ENCODE measurements around the gene PTPRD. TPM values are rescaled to one million over a fixed set of nuclear protein-coding genes. Genes with fewer than 3 reads are reported as not detected.

Gene PTPRD
- 6.0 TPM for polyA plus RNA-seq (2012; ENCODE audit: insufficient read depth, insufficient read length)

DNA sequence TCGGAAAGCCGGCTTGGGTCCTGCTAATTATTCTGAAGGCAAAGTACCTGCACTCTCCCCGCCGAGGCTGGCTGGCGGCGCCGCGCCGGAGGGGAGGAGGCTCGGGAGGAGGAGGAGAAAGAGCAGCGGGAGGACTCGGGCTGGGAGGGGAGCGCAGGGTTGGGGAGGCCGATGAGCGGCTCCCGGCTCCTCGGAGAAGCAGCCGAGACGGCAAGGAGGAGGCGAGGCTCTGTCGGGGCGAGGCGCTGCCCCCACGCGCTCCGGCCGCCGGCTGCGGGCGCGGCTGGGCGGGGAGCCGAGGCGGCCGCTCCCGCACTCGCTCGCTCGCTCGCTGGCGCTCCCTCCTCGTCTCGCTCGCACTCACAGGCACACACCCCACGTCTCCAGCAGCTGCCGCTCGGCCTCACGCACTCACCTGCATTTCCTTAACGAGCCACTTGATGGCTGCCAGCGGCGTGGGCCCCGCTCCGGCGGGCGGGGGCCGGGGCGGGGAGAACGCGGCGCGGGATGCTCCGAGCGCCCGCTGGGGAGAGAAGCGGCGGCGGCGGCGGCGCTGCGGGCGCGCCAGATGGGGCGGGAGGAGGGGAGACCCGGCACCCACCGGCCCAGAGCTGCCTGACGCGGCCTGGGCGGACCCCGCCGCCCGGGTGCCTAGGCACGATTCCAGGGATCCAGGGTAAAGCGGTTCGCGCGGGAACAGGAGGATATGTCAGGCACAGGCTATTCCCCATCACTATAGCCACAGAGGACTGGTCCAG is at the start of gene PTPRD:
Gene PTPRD, minus strand, starts transcription at position 362 of the 758 bp plus-strand sequence.
- H3K4me3 ChIP-seq (ENCODE audit: low read length), result peak within 1 kb of the TSS; percentile 27
- peak; percentile 50 for DNase-seq (ENCODE audit: low read depth, low spot score)

DNA sequence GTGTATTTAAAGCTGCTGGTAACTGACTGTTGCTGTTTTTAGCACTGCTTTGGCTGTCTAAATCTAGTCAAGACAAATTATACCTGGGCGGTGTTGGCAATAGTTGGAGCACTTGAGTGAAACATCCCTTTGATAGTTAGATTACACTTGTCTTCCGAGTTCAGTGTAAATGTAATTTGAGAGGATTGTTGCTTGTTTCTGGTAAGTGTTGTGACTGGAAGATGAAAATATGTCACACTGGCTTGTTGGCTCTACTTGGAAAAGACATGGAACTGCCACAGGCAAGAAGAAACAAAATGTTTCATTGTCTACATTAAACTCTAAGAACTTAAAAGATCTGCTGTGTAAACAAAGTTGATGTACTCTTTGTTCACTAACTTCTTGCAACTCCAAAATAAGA is 49.2 kb upstream of the PTPRD start:
- no peak for DNase-seq (ENCODE audit: low read depth, low spot score)
- no peak overlapping the region for H3K4me3 ChIP-seq (ENCODE audit: low read length)

DNA sequence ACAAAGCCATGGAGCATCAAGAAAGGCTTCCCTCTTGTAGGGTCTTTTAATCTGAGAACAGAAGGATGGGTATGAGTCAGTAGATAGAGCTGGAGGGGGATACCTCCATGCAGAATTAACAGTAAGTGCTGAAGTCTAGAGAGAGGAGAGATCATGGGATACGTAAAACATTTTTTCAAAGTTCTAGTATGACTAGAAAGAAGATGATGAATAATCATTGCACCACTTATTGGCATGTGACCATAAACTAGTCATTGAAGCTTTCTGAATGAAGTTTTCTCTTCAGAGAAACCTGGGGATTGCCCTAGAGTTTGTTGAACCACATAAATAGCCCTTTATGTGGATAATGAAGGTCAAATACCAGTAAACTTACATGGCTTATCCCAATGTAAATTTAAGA is 48.6 kb upstream of the PTPRD start:
- no peak for DNase-seq (ENCODE audit: low read depth, low spot score)
- H3K4me3 ChIP-seq (ENCODE audit: low read length), result no peak overlapping the region

DNA sequence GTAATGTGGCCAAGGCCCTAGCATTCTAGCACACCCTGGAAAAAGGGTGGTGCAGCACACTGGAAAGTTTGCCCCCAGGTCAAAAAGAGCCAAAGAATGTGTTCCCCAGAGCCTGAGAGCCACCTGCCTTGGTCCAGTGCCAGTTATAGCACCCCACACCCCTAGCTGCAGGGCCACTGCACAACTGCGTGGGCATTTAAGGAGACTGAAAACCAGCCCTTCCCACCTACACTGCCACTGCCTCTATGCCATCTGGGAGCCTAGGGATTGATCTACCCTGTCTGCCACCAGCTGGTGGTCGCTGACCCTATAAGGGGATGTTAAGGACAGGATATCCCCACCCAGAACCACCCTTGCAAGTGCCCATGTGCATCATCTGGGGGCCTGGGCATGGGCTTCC is 38.2 kb upstream of the PTPRD start:
- no peak for DNase-seq (ENCODE audit: low read depth, low spot score)

DNA sequence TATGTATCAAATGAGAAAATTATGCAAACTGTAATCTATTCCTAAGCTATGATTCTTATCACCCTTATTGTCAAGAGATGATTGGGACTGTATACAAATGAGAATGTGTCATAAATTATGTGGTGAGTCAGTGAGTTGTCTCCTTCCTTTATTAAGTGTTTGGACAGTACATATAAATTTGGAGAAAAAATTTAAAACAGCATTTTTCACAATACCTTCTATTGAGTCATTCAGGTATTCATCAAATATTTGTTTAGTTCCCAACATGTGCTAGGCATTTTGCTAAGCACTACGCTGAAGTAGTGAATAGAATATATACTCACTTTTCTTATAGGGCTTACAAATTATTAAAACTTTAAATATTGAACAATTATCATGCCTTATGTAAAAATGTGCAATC is 36.3 kb upstream of the PTPRD start:
- H3K4me3 ChIP-seq (ENCODE audit: low read length), result no peak overlapping the region
- DNase-seq (ENCODE audit: low read depth, low spot score), result no peak

More for the DNA sequence above, 38.2 kb upstream of the PTPRD start:
- no peak overlapping the region for H3K4me3 ChIP-seq (ENCODE audit: low read length)

DNA sequence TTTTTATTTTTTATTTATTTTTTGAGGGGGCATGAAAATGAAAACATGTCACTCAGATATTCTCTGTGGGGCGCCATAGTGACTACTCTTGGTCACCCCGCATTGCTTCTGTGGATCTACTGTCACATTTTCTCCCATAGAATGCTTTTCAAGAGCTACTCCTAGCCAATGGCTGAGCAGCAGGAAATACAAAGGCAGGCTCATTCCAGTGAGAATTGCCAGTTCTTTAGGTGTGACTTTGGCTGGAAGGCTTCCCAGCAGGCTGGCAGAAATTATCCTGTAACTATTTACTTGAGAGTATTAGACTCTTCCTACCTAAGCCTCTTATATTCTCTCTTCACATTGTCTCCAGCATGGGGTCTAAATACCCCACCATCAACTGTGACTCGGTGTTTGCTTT is 21.0 kb upstream of the PTPRD start:
- DNase-seq (ENCODE audit: low read depth, low spot score), result no peak
- no peak overlapping the region for H3K4me3 ChIP-seq (ENCODE audit: low read length)

DNA sequence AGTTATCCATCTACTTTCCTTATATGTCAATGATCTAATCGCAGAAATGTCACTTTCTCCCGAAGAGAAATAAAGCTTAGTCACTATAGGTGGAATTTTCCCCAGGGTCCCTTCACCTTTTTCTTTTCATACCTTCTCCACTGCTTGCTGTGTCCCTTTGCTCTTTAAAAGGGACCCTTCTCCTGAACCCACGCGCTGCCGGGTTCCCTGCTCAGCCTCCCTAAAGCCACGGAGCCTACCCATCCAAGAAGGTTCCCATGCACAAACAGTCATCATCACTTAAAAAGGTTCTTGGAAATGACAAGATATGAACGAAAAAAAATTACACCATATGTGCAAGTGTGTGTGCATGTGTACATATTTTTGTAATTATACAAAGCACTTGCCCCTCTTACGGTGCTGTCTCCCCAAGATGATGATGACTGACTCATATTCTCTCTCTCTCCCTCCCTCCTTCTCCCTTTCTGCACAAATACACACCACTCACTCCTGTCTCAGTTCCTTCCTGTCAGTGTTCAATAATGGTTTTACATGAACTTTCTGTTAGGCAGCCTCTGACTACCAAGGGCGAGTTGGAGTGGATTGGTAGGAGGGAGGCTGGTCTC is 1.5 kb upstream of the PTPRD start:
- no peak overlapping the region for H3K4me3 ChIP-seq (ENCODE audit: low read length)
- no peak for DNase-seq (ENCODE audit: low read depth, low spot score)

DNA sequence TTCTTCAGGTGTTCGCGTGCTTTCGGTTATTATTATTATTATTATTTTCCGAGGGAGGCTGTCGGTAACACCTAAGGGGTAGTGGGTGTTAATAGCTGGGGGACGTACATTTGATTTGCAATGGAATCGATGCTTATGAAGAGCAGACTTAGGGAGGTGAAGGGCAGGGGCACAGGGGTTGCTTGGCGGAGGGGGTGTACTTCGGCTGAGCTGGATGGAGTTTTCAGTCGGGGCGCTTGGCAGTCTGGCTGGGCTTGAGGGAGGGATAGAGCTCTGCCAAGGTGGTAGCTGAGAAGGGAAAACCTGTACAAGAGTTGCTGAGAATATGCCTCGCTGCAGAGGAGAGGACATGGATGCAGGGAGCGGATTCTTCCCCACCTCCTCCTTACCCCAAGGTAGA is 617 bp upstream of the PTPRD start:
- no peak overlapping the region for H3K4me3 ChIP-seq (ENCODE audit: low read length)
- no peak for DNase-seq (ENCODE audit: low read depth, low spot score)

DNA sequence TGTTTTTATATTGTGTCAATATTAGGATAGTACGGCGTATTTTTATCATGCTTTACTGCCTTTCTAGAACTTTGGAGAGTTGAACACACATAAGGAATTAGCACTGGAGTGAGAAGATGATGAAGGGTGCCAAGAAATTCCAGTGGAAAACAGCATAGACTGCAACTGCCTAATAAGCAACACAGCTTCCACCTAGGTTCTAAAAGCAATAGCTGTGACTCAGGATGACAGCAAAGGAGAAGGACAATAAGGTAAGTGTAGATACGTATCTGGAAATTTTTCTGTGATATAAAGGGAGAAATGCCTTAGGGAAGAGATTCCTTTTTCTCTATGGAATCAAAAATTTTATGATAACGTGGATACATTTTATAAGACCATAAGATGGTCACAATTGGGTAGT is 7.4 kb downstream of the PTPRD start:
- no peak for DNase-seq (ENCODE audit: low read depth, low spot score)
- H3K4me3 ChIP-seq (ENCODE audit: low read length), result no peak overlapping the region

DNA sequence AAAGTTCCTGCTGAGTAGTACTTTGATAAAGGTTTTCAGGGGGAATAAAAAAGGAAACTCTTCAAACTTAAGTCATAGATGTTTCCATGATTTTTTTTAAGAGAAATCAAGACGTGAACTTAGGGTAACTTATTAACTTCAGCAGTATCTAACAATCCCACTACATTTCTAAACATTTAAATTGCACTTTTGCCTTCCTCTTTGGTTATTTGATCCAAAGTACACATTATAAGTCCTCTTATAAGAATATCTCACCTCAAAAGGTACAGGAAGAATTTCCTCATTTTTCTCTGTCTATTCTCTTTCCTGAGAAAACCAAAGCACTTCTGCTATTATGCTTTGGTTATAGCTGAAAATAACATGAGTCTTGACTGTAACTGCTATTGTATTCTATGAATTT is 7.9 kb downstream of the PTPRD start:
- no peak for DNase-seq (ENCODE audit: low read depth, low spot score)
- H3K4me3 ChIP-seq (ENCODE audit: low read length), result no peak overlapping the region

DNA sequence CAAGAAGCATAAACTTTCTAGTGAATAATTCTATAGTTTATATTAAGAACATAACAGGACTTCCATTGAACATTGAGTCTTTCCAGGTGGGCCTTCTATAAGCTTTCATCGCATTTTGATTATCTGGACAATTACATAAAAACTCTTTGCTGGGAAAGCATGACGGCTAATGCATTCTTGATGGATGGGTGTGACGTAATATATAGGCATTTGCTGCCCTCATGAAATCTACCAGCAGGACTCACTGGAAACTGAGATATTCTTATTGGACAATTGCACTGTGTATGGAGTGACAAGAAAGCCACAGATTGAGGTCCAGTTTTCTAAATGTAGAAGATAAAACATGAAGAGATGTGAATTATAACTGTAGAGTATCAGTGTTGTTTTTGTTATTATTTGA is 15.0 kb downstream of the PTPRD start:
- no peak overlapping the region for H3K4me3 ChIP-seq (ENCODE audit: low read length)

DNA sequence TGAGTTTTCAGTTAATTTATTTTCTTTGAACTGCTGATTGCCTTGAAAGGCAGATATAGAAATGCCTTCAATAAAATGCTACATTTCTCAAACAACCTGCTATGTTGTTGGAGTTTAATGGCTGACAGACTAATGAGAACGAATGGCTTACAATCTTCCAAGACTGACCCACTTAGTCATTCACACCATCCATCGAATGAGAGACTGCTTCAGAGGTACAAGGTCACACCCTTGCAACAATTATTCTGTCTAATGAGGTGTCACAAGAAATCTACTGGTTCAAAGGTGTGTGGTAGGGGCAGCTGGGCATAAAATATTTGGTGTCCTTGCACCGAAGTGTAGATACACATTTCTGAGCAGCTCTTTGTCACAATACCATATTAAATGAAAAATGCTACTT is 18.3 kb downstream of the PTPRD start:
- DNase-seq (ENCODE audit: low read depth, low spot score), result no peak
- no peak overlapping the region for H3K4me3 ChIP-seq (ENCODE audit: low read length)

More for the DNA sequence above, 15.0 kb downstream of the PTPRD start:
- no peak for DNase-seq (ENCODE audit: low read depth, low spot score)

DNA sequence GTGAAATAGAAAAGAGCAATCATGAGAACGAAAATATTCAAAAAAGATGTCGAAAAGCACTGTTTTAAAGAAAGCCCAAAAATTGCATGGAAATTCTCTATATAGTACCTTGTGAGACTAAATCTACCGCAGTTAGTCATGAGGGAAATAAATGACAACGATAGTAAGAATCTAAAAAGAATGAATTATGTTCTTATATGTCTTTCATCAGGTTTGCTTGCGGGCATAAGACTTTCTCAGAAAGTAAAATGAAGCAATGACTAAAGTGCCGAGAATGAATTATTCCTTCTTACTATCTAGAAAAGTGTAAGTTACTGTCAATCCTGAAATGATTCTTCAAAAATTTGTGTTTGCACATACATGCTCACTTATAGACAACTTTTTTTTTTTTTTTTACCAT is 26.4 kb downstream of the PTPRD start:
- no peak for DNase-seq (ENCODE audit: low read depth, low spot score)
- no peak overlapping the region for H3K4me3 ChIP-seq (ENCODE audit: low read length)

DNA sequence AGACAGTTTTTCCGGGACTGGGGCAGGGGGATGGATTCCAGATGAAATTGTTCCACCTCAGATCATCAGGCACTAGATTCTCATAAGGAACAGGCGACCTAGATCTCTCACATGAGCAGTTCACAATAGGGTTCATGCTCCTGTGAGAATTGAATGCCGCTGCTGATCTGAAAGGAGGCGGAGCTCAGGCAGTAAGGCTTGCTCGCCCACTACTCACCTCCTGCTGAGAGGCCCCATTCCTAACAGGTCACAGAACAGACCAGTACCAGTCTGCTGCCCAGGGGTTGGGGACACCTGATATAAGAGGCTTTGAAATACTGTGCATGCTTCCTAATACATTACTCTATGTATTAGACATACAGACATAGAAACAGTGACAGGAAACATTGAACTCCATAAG is 41.1 kb downstream of the PTPRD start:
- DNase-seq (ENCODE audit: low read depth, low spot score), result no peak
- H3K4me3 ChIP-seq (ENCODE audit: low read length), result no peak overlapping the region

DNA sequence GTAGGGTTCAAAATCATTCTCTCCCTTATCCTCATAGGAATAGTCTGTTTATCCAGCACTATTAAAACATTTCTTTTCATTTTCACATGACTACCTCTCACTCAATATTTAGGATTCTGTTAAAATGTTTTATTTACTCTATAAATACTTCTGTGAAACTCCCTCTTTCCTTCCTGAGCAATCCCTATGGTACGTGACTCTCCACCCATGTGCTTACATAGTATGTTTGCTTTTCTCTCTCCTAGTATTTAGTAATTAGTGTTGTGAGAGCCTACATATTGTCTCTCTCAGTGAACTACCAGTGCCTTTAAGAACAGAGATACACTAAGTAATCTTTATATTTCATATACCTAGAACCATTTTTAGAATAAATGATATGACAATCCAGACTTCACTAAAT is 46.0 kb downstream of the PTPRD start:
- no peak for DNase-seq (ENCODE audit: low read depth, low spot score)
- H3K4me3 ChIP-seq (ENCODE audit: low read length), result no peak overlapping the region

DNA sequence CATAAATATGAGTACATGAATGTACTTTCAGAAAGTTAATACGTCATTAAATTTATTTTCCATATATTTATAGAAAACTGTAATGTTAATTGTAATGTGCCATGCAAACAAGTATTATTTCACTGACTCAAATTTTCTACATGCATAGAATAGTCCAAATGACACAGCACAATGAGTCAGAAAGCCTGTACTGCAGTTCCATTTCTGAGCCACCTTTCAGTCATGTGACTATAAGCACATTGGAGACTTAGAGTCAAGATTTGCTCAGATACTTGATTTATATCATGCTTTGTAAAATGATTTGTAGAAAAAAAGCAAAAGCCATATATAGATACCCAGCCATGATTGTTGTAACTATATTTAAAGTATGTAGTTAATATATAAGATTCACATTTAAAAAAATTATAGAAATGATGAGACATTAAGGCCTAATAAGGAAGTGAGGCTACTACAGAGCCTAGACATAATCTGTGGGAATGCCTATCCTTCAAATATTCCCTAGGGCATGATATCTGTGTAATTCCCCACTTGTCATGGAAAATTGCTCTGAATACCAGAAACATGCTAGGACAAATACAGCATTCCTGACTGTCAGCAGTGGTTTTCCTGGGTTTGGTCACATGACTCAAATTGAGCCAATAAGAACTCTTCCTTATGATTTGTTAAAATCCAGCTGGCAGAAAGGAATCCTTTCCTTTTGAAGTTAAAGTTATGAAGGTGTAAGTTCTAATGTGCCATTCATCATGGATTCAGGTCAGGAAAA is 50.0 kb downstream of the PTPRD start:
- no peak for DNase-seq (ENCODE audit: low read depth, low spot score)
- no peak overlapping the region for H3K4me3 ChIP-seq (ENCODE audit: low read length)

DNA sequence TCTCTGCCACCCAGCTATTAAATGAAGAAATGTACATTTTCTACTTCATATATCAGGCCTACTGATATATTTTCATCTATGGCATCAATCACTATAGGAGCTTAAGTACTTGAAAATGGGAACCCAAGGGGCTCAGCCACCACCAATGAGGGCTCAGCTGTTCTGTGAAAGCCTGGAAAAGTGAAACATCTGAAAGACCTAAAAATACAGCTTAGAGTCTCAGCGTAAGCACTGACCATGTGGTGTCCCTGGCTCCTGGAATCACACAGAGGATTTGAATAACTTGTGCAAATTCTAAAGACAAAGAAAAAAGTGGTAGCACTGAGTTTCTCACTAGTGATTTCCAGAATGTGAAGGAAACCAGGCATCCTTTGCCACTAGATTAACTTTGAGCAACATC is 64.5 kb downstream of the PTPRD start:
- DNase-seq (ENCODE audit: low read depth, low spot score), result no peak
- H3K4me3 ChIP-seq (ENCODE audit: low read length), result no peak overlapping the region

DNA sequence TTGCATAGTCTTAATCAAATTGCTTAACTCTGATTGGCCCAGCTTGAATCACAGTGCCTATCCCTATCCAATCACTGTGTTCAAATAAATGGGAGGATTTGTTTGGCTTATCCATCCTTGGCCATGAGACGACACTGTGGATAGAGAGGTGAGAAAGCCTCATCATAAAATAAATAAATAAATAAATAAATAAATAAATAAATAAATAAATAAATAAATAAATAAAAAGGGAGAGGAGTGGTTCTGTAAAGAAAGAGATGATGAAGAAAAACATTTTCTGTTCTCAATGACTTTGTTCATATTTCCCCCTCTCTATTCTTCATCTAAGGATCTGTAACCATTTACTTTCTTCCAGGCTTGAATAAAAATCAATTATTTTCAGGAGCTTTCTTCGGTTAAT is 74.7 kb downstream of the PTPRD start:
- DNase-seq (ENCODE audit: low read depth, low spot score), result no peak
- no peak overlapping the region for H3K4me3 ChIP-seq (ENCODE audit: low read length)

DNA sequence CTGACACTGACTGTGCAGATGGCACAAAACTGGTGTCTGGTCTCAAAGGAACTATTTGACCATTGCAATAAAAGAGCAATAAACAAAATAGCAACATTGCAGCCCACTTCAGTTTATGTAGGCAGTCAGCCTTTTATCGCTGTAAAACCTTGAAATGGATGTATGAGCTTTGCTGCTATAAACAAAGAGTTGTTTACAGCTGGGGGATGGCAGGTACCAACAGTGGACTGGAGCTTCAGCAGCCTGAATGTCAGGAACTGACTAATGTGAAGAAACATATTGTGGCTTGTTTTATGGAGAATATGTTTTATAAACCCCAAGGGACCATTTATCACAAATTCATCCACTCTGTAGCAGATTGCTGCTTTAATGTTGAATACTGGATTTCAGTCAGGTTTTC is 78.0 kb downstream of the PTPRD start:
- no peak for DNase-seq (ENCODE audit: low read depth, low spot score)
- no peak overlapping the region for H3K4me3 ChIP-seq (ENCODE audit: low read length)

DNA sequence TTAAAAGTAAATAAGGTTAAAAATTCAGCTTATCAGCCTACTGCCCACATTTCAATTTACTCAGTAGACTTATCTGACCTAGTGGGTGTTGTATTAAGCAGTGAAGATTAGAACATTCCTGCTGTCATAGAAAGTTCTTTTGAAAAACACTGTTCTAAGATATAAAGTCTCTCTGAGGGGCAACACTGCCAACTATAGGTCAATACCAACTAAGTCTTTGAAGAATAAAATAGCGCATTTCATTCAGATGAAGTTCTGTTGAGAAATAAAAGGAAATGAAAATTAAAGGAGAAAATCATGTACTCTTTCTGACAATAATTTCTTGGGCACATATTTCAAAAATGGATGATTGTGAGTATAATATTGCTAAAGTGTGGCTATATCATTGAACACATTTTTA is 86.8 kb downstream of the PTPRD start:
- no peak for DNase-seq (ENCODE audit: low read depth, low spot score)
- H3K4me3 ChIP-seq (ENCODE audit: low read length), result no peak overlapping the region
